HL-60 (cell line): Measurements from ENCODE around the gene SCPEP1.

Source experiments
- DNase-seq, 2 experiments: peaks; one replicate each; pipeline ENCODE4 v3.0.0-alpha.2; 2010 to 2020; ENCODE audit warnings: low read depth in 1 of 2, low spot score in 1 of 2
- H3K27ac ChIP-seq: fragments of 250-450 bp; sonication (Bioruptor Pico); replicated peaks from 2 replicates; pipeline ENCODE4 v1.5.1; 2020; ENCODE audit warnings: mild to moderate bottlenecking, moderate library complexity
- H3K27me3 ChIP-seq: fragments of 250-450 bp; sonication (Bioruptor Pico); 2 replicates; pipeline ENCODE4 v1.5.1; 2021; ENCODE audit warnings: mild to moderate bottlenecking, moderate library complexity; ENCODE audit not compliant: insufficient read depth, poor library complexity, severe bottlenecking
- H3K4me3 ChIP-seq: replicated peaks from 2 replicates; pipeline ENCODE4 v1.5.1; 2011; ENCODE audit warnings: mild to moderate bottlenecking, control low read depth, low read length; ENCODE audit not compliant: insufficient read depth
- CTCF ChIP-seq: IDR thresholded peaks from one replicate; pipeline ENCODE4 v1.5.1; 2011; ENCODE audit warnings: low read length, control low read depth, inconsistent platforms; ENCODE audit not compliant: insufficient read depth
- GABPA ChIP-seq: IDR thresholded peaks from 2 replicates; pipeline ENCODE4 v1.6.1; 2012; ENCODE audit warnings: low read depth
- POLR2AphosphoS5 ChIP-seq: IDR thresholded peaks from 2 replicates; pipeline ENCODE4 v1.6.1; 2012; ENCODE audit warnings: low read depth
- REST ChIP-seq: IDR thresholded peaks from 2 replicates; pipeline ENCODE4 v1.6.1; 2012; ENCODE audit warnings: low read depth; ENCODE audit not compliant: insufficient replicate concordance
- SPI1 ChIP-seq: IDR thresholded peaks from 2 replicates; pipeline ENCODE4 v1.6.1; 2012; ENCODE audit warnings: low read depth, mild to moderate bottlenecking, borderline replicate concordance

SCPEP1 gene

GRCh38 chr17:56945938-56946505, 31.9 kb upstream of the SCPEP1 start:
- TF ChIP-seq SPI1 (no peak), POLR2AphosphoS5 (no peak), CTCF (no peak), GABPA (no peak), REST (no peak)
- DNase-seq = no peak
- Histone ChIP-seq H3K27me3 (no peaks in the 10 kb centered on the region), H3K27ac (no peak overlapping the region), H3K4me3 (no peak overlapping the region)

- Histone ChIP-seq H3K27ac (no peak overlapping the region), H3K27me3 (no peaks in the 10 kb centered on the region), H3K4me3 (no peak overlapping the region)
- no peak for DNase-seq
- TF ChIP-seq CTCF = no peak
- TF ChIP-seq REST = no peak
- TF ChIP-seq POLR2AphosphoS5 = no peak
- no peak for TF ChIP-seq GABPA
- TF ChIP-seq SPI1 = no peak
These were observed 30.2 kb upstream of the SCPEP1 start for GRCh38 chr17:56947741-56948140.

GRCh38 chr17:56948491-56948890, 29.4 kb upstream of the SCPEP1 start:
- Histone ChIP-seq H3K27me3 (no peaks in the 10 kb centered on the region), H3K27ac (no peak overlapping the region), H3K4me3 (no peak overlapping the region)
- TF ChIP-seq POLR2AphosphoS5 (no peak), GABPA (no peak), CTCF (no peak), REST (no peak), SPI1 (no peak)
- no peak for DNase-seq
